NB4 (cell line): Measurements from ENCODE around the gene MKRN2OS.

Source experiments
- DNase-seq: peaks from one replicate; pipeline ENCODE4 v3.0.0; 2010; ENCODE audit warnings: low read depth
- H3K4me3 ChIP-seq: one replicate; pipeline ENCODE4 v1.5.1; 2011; ENCODE audit warnings: mild to moderate bottlenecking, low read depth, low read length, moderate library complexity
- MAX ChIP-seq: IDR thresholded peaks from 2 replicates; pipeline ENCODE4 v1.6.1; 2011; ENCODE audit warnings: low read depth, low read length
- MYC ChIP-seq: IDR thresholded peaks from 2 replicates; pipeline ENCODE4 v1.6.1; 2011; ENCODE audit warnings: low read depth, low read length
- POLR2A ChIP-seq: IDR thresholded peaks from 2 replicates; pipeline ENCODE4 v1.6.1; 2011; ENCODE audit warnings: mild to moderate bottlenecking; ENCODE audit not compliant: insufficient read length; ENCODE audit errors: extremely low read depth
- TF ChIP-seq, protein P1 (sequence below): IDR thresholded peaks from one replicate; pipeline ENCODE4 v1.5.1; 2012; ENCODE audit warnings: low read depth, low read length

The MKRN2OS gene

GRCh38 chr3:12571986-12572385 is 26.7 kb upstream of the MKRN2OS start:
- DNase-seq: no peak
- TF ChIP-seq POLR2A (no peak), MYC (no peak), MAX (no peak)
- TF ChIP-seq, protein P1, sequence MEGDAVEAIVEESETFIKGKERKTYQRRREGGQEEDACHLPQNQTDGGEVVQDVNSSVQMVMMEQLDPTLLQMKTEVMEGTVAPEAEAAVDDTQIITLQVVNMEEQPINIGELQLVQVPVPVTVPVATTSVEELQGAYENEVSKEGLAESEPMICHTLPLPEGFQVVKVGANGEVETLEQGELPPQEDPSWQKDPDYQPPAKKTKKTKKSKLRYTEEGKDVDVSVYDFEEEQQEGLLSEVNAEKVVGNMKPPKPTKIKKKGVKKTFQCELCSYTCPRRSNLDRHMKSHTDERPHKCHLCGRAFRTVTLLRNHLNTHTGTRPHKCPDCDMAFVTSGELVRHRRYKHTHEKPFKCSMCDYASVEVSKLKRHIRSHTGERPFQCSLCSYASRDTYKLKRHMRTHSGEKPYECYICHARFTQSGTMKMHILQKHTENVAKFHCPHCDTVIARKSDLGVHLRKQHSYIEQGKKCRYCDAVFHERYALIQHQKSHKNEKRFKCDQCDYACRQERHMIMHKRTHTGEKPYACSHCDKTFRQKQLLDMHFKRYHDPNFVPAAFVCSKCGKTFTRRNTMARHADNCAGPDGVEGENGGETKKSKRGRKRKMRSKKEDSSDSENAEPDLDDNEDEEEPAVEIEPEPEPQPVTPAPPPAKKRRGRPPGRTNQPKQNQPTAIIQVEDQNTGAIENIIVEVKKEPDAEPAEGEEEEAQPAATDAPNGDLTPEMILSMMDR: no peak
- H3K4me3 ChIP-seq: no peak overlapping the region

GRCh38 chr3:12569836-12570235 is 24.5 kb upstream of the MKRN2OS start:
- TF ChIP-seq MAX: no peak
- TF ChIP-seq, protein P1: no peak
- no peak for TF ChIP-seq MYC
- no peak for TF ChIP-seq POLR2A
- DNase-seq: no peak
- H3K4me3 ChIP-seq: no peak overlapping the region

GRCh38 chr3:12568747-12569146 is 23.4 kb upstream of the MKRN2OS start:
- DNase-seq: no peak
- H3K4me3 ChIP-seq: no peak overlapping the region
- TF ChIP-seq MAX: no peak
- TF ChIP-seq, protein P1: no peak
- TF ChIP-seq POLR2A: no peak
- no peak for TF ChIP-seq MYC

DNA sequence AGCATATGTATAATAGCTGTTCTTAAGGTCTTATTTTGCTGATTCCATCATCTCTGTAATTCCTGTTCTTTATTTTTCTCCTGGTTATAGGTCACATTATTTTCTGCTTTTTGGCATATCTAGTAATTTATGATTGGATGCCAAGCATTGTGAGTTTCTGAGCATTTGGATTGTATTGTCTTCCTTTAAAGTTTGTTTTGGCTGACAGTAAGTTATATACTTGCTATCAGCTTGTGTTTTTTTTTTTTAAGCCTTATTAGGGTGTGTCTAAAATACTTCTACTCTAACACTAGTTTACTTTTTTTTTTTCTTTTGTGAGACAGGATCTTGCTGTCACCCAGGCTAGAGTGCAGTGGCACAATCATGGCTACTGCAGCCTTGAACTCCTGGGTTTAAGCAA is 21.7 kb upstream of the MKRN2OS start:
- DNase-seq: no peak
- TF ChIP-seq POLR2A (no peak), MAX (no peak)
- TF ChIP-seq, protein P1: no peak
- no peak overlapping the region for H3K4me3 ChIP-seq

GRCh38 chr3:12562451-12562850 is 17.2 kb upstream of the MKRN2OS start:
- TF ChIP-seq POLR2A: no peak
- no peak for TF ChIP-seq MYC
- no peak for TF ChIP-seq MAX
- TF ChIP-seq, protein P1: no peak
- no peak overlapping the region for H3K4me3 ChIP-seq
- DNase-seq: no peak

- no peak for DNase-seq
- TF ChIP-seq, protein P1: no peak
- TF ChIP-seq MYC (no peak), POLR2A (no peak), MAX (no peak)
- H3K4me3 ChIP-seq: no peak overlapping the region
These were observed 16.1 kb upstream of the MKRN2OS start for GRCh38 chr3:12561397-12561796.
